ENCODE measurements around the gene SLC25A20.

SLC25A20 gene

DNA sequence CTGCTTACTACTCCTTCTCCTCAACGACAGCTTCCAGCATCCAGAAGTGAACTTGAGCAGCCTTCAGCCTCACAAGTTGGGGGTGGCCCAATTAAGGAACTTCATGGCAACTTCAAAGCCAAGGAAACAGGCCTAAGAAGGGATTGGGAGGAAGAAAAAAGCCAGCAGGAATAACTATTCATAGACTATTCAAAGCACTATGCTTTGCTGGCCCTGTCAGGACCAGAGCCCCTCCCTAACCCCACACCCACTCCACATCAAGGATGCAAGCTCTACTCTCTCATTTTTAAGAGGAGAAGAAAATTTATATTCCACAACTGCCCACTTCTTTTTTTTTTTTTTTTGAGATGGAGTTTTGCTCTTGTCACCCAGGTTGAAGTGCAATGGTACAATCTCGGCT, 41.0 kb downstream of the SLC25A20 start:
- TF ChIP-seq CTCF (IDR thresholded peaks at IDR 0.05; ENCODE audit: control insufficient read depth, extremely low read depth, insufficient read depth): no peak
- H3K4me3 ChIP-seq (ENCODE audit: low read depth, low read length): no peak overlapping the region
- DNase-seq (ENCODE audit: low read depth): no peak

- H3K4me3 ChIP-seq (ENCODE audit: low read depth, low read length): no peak overlapping the region
- TF ChIP-seq CTCF (IDR thresholded peaks at IDR 0.05; ENCODE audit: control insufficient read depth, extremely low read depth, insufficient read depth): no peak
- no peak for DNase-seq (ENCODE audit: low read depth)
Measured at GRCh38 chr3:48856469-48856868, 42.2 kb downstream of the SLC25A20 start.

GRCh38 chr3:48855681-48856447, 42.8 kb downstream of the SLC25A20 start:
- no peak overlapping the region for H3K4me3 ChIP-seq (ENCODE audit: low read depth, low read length)
- no peak for DNase-seq (ENCODE audit: low read depth)
- no peak for TF ChIP-seq CTCF (IDR thresholded peaks at IDR 0.05; ENCODE audit: control insufficient read depth, extremely low read depth, insufficient read depth)

DNA sequence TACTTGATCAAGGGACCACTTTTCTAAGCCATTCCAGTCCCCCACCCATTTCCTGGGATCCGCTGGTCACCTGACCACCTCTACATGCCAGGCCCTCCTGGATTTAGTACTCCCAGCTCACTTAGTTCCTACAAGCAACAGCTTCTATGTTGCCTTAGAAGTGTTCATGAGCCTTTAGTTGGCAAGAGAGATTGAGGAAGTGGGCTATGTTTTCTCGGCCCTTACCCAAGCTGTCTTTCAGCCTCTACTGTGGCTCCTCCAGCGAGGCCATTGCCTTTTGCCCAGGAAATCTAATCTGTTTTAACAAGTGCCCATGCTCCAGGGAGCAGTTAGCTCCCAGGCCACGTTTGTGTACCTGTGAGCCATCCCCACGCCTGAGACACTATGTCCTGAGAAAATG, 46.5 kb downstream of the SLC25A20 start:
- TF ChIP-seq CTCF (IDR thresholded peaks at IDR 0.05; ENCODE audit: control insufficient read depth, extremely low read depth, insufficient read depth): no peak
- no peak for DNase-seq (ENCODE audit: low read depth)

GRCh38 chr3:48851407-48851806, 47.3 kb downstream of the SLC25A20 start:
- no peak for DNase-seq (ENCODE audit: low read depth)
- no peak overlapping the region for H3K4me3 ChIP-seq (ENCODE audit: low read depth, low read length)
- TF ChIP-seq CTCF (IDR thresholded peaks at IDR 0.05; ENCODE audit: control insufficient read depth, extremely low read depth, insufficient read depth): no peak

More for the DNA sequence above, 46.5 kb downstream of the SLC25A20 start:
- H3K4me3 ChIP-seq (ENCODE audit: low read depth, low read length): no peak overlapping the region

DNA sequence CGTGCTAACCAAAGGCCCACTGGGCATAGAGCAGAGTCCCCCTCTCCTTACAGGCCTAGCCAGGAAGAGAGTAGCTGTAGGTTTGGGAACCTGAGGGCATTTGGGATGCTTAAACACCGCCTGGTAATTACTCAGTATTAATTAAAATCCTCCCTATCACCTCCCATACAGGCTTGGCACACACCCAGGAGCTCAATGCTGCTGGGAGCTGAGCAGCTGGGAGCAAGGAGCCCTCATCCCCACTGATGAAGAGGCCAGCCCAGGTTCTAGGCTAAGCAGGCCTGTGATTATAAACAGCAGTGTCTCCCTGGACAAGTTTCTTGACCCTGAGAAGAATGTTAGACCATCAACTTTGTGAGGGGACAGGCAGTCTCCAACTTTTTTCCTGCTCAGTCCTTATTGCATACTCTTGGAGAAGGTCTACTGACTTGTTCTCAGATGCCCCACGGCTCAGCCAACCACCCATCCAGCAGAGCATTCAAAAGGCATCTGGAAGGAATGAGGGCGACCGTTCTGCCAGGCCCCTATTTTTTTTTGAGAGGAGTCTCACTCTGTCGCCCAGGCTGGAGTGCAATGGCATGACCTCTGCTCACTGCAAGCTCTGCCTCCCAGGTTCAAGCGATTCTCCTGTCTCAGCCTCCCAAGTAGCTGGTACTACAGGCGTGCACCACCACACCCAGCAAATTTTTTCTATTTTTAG, 49.7 kb downstream of the SLC25A20 start:
- DNase-seq (ENCODE audit: low read depth): no peak
- no peak for TF ChIP-seq CTCF (IDR thresholded peaks at IDR 0.05; ENCODE audit: control insufficient read depth, extremely low read depth, insufficient read depth)
- H3K4me3 ChIP-seq (ENCODE audit: low read depth, low read length): no peak overlapping the region
